Esophagus (tissue), 2 donors: ENCODE results near the gene C10orf143. TPM values are rescaled to one million over a fixed set of nuclear protein-coding genes. Genes with fewer than 3 reads are reported as not detected.
"Not testable (repeated sequence)": the region's sequence is repeated elsewhere in the genome, so short reads cannot be mapped to it uniquely, and the experiment has no call there.

ENCODE experiments used
- H3K27ac ChIP-seq, 2 donors: one replicate each; pipeline ENCODE4 v1.5.1; 2013; ENCODE audit warnings: low read depth in 2 of 2, mild to moderate bottlenecking in 2 of 2, inconsistent platforms in 1 of 2, low read length in 1 of 2, moderate library complexity in 1 of 2
- H3K27me3 ChIP-seq, 2 donors: one replicate each; pipeline ENCODE4 v1.6.1; 2013; ENCODE audit warnings: low read length in 2 of 2, control low read depth in 1 of 2, mild to moderate bottlenecking in 1 of 2; ENCODE audit not compliant: insufficient read depth in 2 of 2, control insufficient read depth in 1 of 2
- H3K36me3 ChIP-seq, 2 donors: one replicate each; pipeline ENCODE4 v1.6.1; 2013; ENCODE audit warnings: low read length in 1 of 2; ENCODE audit not compliant: control insufficient read depth in 2 of 2, insufficient read depth in 2 of 2
- H3K4me1 ChIP-seq, 2 donors: one replicate each; pipeline ENCODE4 v1.6.1; 2013; ENCODE audit warnings: low read length in 1 of 2; ENCODE audit not compliant: control insufficient read depth in 2 of 2, insufficient read depth in 2 of 2
- H3K4me3 ChIP-seq, 2 donors: one replicate each; pipeline ENCODE4 v1.5.1; 2013; ENCODE audit warnings: low read length in 2 of 2, mild to moderate bottlenecking in 2 of 2, low read depth in 1 of 2, moderate library complexity in 1 of 2
- H3K9me3 ChIP-seq, 2 donors: one replicate each; pipeline ENCODE4 v1.6.1; 2013; ENCODE audit warnings: mild to moderate bottlenecking in 2 of 2, low read depth in 1 of 2, low read length in 1 of 2, moderate library complexity in 1 of 2; ENCODE audit not compliant: control insufficient read depth in 2 of 2, insufficient read depth in 1 of 2
- WGBS, 2 donors: extraction: QIAGEN DNeasy Blood & Tissue Kit; methylation state at CpG; one replicate each; pipeline ENCODE4 v1.1.7; 2013; 5-methylcytosine and 5-hydroxymethylcytosine counted together
- polyA plus RNA-seq, 2 donors: library from polyadenylated mRNA; stranded (reverse); fragments of 200-250 nt; gene quantifications; one replicate each; pipeline ENCODE4 v1.2.3, GENCODE V29; 2013
- donor health status: healthy with polysubstance abuse.
- donor health status: Bipolar disorder and iron deficiency.

The C10orf143 gene
- polyA plus RNA-seq, 2 donors, result 3.7 to 6.3 TPM

- no peaks in the 10 kb centered on the region for H3K9me3 ChIP-seq
- H3K27ac ChIP-seq, result peak overlapping the region; percentile 92 to 94
- 3 to 5% methylated on average over 10 of the region's 10 CpGs for WGBS, 2 donors
- peak overlapping the region; percentile 96 to 99 for H3K4me3 ChIP-seq
- H3K27me3 ChIP-seq, result no peaks in the 10 kb centered on the region
- no peaks in the 10 kb centered on the region for H3K36me3 ChIP-seq
- H3K4me1 ChIP-seq, result peaks cover 15 to 18% of the 10 kb centered on the region in 2 donors
Measured at GRCh38 chr10:130137090-130137448, 26.4 kb upstream of the C10orf143 start.

- Histone ChIP-seq H3K27me3 (no peaks in the 10 kb centered on the region), H3K4me3 (peak within 1 kb of the TSS; percentile 96 to 99), H3K4me1 (peaks cover 15 to 18% of the 10 kb centered on the region in 2 donors), H3K9me3 (no peaks in the 10 kb centered on the region), H3K27ac (peak within 1 kb of the TSS; percentile 92 to 94), H3K36me3 (no peaks in the 10 kb centered on the region)
- 0 to 1% methylated on average over 74 to 96 of the region's 96 CpGs for WGBS, 2 donors
Measured at GRCh38 chr10:130136226-130137089, 25.8 kb upstream of the C10orf143 start, which contains the start of gene GLRX3. Gene GLRX3, plus strand, starts transcription at chr10:130136391. Its CDS starts 30 bp downstream, at chr10:130136421.

DNA sequence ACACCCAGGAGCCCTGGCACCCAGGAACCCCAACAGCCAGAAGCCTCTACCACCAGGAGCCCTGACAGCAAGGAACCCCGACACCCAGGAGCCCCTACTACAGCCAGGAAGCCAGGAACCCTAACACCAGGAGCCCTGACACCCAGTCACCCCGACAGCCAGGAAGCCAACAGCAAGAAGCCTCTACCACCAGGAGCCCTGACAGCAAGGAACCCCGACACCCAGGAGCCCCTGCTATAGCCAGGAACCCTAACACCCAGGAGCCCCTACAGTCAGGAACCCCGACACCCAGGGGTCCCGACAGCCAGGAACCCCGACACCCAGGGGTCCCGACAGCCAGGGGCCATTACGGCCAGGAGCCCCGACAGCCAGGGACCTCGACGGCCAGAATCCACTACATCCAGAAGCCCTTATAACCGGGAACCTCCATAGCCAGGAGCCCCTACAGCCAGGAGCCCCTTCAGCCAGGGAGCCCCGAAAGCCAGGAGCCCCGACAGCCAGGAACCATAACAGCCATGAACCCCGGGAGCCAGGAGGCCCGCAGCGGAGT is 25.1 kb upstream of the C10orf143 start:
- Histone ChIP-seq H3K4me3 (peak overlapping the region; percentile 96 to 99), H3K9me3 (no peaks in the 10 kb centered on the region), H3K27me3 (no peaks in the 10 kb centered on the region), H3K4me1 (peaks cover 13 to 18% of the 10 kb centered on the region in 2 donors), H3K36me3 (no peaks in the 10 kb centered on the region), H3K27ac (peak overlapping the region; percentile 66 to 86)
- WGBS, 2 donors, result 17 to 21% methylated on average over 17 of the region's 17 CpGs

- Histone ChIP-seq H3K36me3 (no peaks in the 10 kb centered on the region), H3K27ac (no peak overlapping the region), H3K27me3 (no peaks in the 10 kb centered on the region), H3K9me3 (no peaks in the 10 kb centered on the region), H3K4me3 (no peak overlapping the region), H3K4me1 (no peaks in the 10 kb centered on the region)
- WGBS, 2 donors, result 29 to 50% methylated on average over 27 of the region's 27 CpGs
Measured at GRCh38 chr10:130128922-130129321, 18.3 kb upstream of the C10orf143 start.

DNA sequence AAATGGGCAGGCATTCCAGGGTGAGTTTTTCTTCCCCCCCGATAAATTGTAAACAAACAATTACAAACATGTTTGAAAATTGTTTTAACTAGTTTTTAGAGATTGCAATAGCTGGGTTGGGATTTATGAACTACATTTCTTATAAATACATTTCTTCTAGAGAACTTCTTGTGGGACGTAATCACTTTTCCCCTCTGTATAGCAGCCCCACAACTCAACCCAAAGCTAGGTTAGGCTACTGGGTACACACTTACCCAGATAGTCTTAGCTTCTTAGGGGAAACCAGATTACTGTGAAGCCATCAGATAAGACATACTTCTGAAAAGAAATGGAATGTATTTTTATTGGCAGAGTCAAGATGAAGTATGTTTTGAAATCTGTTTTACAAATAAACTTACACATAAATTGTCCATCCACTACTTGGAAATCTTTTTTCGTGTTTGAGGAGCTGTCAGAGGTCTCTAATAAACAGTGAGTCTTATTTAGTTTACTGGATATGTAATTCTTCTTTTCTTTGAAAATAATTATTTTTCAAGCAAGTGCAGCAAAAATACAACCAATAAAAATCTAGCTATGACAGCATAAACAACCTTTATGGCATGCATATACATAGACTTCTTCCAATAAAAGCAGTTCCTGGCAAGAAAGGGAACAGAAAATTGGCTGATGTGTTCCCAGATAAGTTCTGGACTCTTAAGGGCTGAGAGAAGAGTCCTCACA is 17.6 kb upstream of the C10orf143 start:
- no peak overlapping the region for H3K27ac ChIP-seq
- WGBS, 2 donors, result 38 to 39% methylated on average over 3 of the region's 3 CpGs
- no peaks in the 10 kb centered on the region for H3K36me3 ChIP-seq
- H3K4me1 ChIP-seq, result no peaks in the 10 kb centered on the region
- no peaks in the 10 kb centered on the region for H3K27me3 ChIP-seq
- H3K4me3 ChIP-seq, result no peak overlapping the region
- no peaks in the 10 kb centered on the region for H3K9me3 ChIP-seq

- H3K4me3 ChIP-seq, result no peak overlapping the region
- H3K9me3 ChIP-seq, result no peaks in the 10 kb centered on the region
- no peaks in the 10 kb centered on the region for H3K27me3 ChIP-seq
- 8 to 10% methylated on average over 10 of the region's 10 CpGs for WGBS, 2 donors
- H3K4me1 ChIP-seq, result no peaks in the 10 kb centered on the region
- H3K27ac ChIP-seq, result no peak overlapping the region
- no peaks in the 10 kb centered on the region for H3K36me3 ChIP-seq
Measured at GRCh38 chr10:130127364-130128061, 16.9 kb upstream of the C10orf143 start.

- Histone ChIP-seq H3K27ac (no peak overlapping the region), H3K4me3 (no peak overlapping the region), H3K27me3 (no peaks in the 10 kb centered on the region), H3K36me3 (no peaks in the 10 kb centered on the region), H3K9me3 (no peaks in the 10 kb centered on the region), H3K4me1 (no peaks in the 10 kb centered on the region)
- 47 to 55% methylated on average over 13 of the region's 13 CpGs for WGBS, 2 donors
Measured at GRCh38 chr10:130121486-130122079, 11.0 kb upstream of the C10orf143 start.

- H3K27ac ChIP-seq, H3K36me3 ChIP-seq, H3K27me3 ChIP-seq, H3K9me3 ChIP-seq, H3K4me1 ChIP-seq, H3K4me3 ChIP-seq: not testable (repeated sequence)
- 71 to 83% methylated on average over 6 of the region's 6 CpGs for WGBS, 2 donors
Measured at GRCh38 chr10:130117535-130117934, 6.9 kb upstream of the C10orf143 start.

DNA sequence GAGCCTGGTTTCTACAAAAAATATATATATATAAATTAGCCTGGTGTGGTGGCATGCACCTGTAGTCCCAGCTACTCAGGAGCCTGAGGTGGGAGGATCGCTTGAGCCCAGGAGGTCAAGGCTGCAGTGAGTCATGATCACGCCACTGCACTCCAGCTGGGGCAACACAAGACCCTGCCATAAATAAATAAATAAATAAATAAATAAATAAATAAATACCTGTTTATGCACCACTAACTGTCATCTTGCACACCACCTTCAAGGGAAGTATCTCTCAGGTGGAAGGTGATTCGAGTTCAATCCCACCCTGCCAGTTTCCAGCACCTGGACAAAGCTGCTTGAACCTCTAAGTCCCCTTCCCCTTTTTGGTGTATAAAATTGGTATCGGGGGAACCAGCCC is 6.3 kb upstream of the C10orf143 start:
- not testable (repeated sequence) for H3K36me3 ChIP-seq, H3K4me3 ChIP-seq, H3K4me1 ChIP-seq, H3K27ac ChIP-seq, H3K9me3 ChIP-seq, H3K27me3 ChIP-seq
- WGBS, 2 donors, result 94 to 95% methylated on average over 4 of the region's 4 CpGs
